Activated B cell treated with CpG ODN at 0.5 μM for 24 hours (primary cell): ENCODE results near the gene SNRPA1. TPM values are rescaled to one million over a fixed set of nuclear protein-coding genes. Genes with fewer than 3 reads are reported as not detected.

ENCODE experiments used
- ATAC-seq: fragments of 200-7000 bp; cut with Tn5 transposase; one replicate; pipeline ENCODE4 v1.10.0; 2021; ENCODE audit warnings: low read depth, mild to moderate bottlenecking, moderate library complexity
- CTCF ChIA-PET: fragments of 350-600 bp; sonication (Branson Sonifier 250); formaldehyde crosslinking; loops from one replicate; lab custom pipeline; 2021; ENCODE audit warnings: antibody characterized with exemption; lab: Charles Lee
- POLR2A ChIA-PET: fragments of 350-600 bp; sonication (Branson Sonifier 250); formaldehyde crosslinking; loops from one replicate; lab custom pipeline; 2021; ENCODE audit warnings: antibody characterized with exemption; lab: Charles Lee
- DNase-seq: peaks from one replicate; pipeline ENCODE4 v3.0.0; 2022
- H3K27ac Mint-ChIP-seq: one replicate; pipeline ENCODE4 v1.8.0; 2020; ENCODE audit warnings: mixed read lengths
- H3K27me3 Mint-ChIP-seq: one replicate; pipeline ENCODE4 v1.8.0; 2021; ENCODE audit warnings: mixed read lengths
- H3K36me3 Mint-ChIP-seq: one replicate; pipeline ENCODE4 v1.8.0; 2021; ENCODE audit warnings: low read depth, mixed read lengths
- H3K4me1 Mint-ChIP-seq: one replicate; pipeline ENCODE4 v1.8.0; 2021; ENCODE audit warnings: mixed read lengths
- H3K4me3 Mint-ChIP-seq: one replicate; pipeline ENCODE4 v1.8.0; 2020; ENCODE audit warnings: mild to moderate bottlenecking, mixed read lengths
- H3K9me3 Mint-ChIP-seq: one replicate; pipeline ENCODE4 v1.8.0; 2020; ENCODE audit warnings: mixed read lengths
- CTCF ChIP-seq: fragments of 200-600 bp; IDR thresholded peaks from one replicate; pipeline ENCODE4 v1.8.0; 2022; ENCODE audit warnings: antibody characterized with exemption, mild to moderate bottlenecking
- intact Hi-C: fragments of 100-400 bp; cut with micrococcal nuclease; formaldehyde crosslinking; loops from one replicate; pipeline ENCODE4 v1.15.1; 2024
- total RNA-seq: library from RNA; stranded (reverse); gene quantifications from 2 replicates; pipeline ENCODE4 v1.2.3, GENCODE V29; 2022

SNRPA1 gene
- total RNA-seq, 1 donor from 2014 or later, result 122 TPM

DNA sequence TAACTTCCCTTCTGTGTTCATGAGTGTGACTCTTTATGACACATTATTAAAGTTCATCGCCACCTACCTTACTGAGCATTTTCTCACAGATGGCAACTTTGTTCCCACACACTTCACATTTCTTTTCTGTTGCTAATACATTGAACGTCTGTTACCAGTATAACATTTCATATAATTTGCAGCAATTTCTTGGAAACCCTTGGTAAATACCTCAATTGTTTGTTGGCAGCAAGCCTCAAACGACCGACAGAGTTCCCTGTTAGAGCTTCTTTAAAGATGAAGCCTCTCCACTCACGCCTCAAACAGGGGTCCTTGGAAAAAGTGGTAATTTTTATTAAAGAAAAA, 40.0 kb downstream of the SNRPA1 start:
- DNase-seq (no peak), ATAC-seq (no peak)
- CTCF ChIA-PET, result interaction anchor here (1.2 to 4.2 kb wide), 6 partner anchors 129 to 247 kb away, joined by 3 to 19 read pairs (median 4); no protein-coding TSS in a partner anchor
- TF ChIP-seq CTCF, result no peak
- no peak overlapping the region for H3K4me3 Mint-ChIP-seq
- no peak overlapping the region for H3K27ac Mint-ChIP-seq
- POLR2A ChIA-PET, result interaction anchor here (0.6 kb wide), 1 partner anchor 239 kb away, joined by 3 read pairs; no protein-coding TSS in a partner anchor
- peaks cover 4% of the 10 kb centered on the region for H3K36me3 Mint-ChIP-seq
- intact Hi-C loops, result no loop called here
- peaks cover 22% of the 10 kb centered on the region for H3K4me1 Mint-ChIP-seq
- H3K27me3 Mint-ChIP-seq, result peaks cover 2% of the 10 kb centered on the region
- no peaks in the 10 kb centered on the region for H3K9me3 Mint-ChIP-seq

DNA sequence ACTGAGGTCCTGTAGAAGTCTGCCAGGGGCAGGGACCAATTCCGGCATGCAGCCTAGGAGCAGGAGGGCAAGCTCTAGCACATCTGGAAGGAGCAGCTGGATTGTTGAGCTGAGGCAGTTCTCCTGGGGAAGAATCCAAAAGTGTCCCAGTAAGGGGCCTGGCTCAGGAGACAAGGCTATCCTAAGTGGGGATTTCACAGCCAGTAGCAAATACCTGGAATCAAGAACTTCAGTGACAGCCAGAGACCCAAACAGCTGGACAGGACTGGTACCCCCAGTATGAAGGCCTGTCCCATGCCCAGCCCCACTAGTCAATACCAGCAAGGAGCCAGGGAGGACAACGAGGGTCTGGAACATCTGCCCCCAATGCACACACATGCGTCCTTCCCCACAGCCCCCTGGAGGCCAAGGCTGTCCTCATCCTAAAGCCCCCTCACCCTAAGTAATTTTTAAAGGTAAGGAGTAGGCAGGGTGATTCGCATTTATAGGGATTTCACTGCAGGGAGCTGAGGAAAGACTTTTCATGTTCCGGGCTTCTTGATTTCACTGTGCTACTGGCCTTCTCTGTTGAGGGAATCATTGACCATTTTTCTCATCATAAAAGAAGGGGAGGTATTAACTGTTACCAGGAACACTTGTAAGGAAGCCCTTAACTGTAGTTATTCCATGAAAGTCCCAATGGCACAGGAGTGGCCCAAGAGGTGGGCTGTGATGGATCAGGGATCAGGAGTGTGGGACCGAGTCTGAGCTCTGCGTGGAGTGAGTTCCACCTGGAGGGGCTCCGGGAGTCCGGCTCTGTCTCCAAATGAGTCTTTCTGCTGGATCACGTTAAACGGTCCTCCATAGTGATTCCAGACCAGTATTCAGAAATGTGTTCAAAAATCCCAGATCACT, 40.6 kb downstream of the SNRPA1 start:
- intact Hi-C loops, result loop anchor here (5.0 kb wide), 1 partner anchor 57 kb away; no protein-coding TSS in a partner anchor
- no peak for TF ChIP-seq CTCF
- Mint-ChIP-seq H3K4me3 (no peak overlapping the region), H3K27me3 (no peaks in the 10 kb centered on the region), H3K4me1 (peaks cover 28% of the 10 kb centered on the region), H3K9me3 (no peaks in the 10 kb centered on the region), H3K36me3 (peaks cover 4% of the 10 kb centered on the region), H3K27ac (no peak overlapping the region)
- no peak for ATAC-seq
- DNase-seq, result no peak
- POLR2A ChIA-PET, result interaction anchor here (0.6 kb wide), 1 partner anchor 238 kb away, joined by 3 read pairs; no protein-coding TSS in a partner anchor
- CTCF ChIA-PET, result interaction anchor here (1.2 to 4.2 kb wide), 7 partner anchors 128 to 246 kb away, joined by 3 to 19 read pairs (median 5); no protein-coding TSS in a partner anchor

DNA sequence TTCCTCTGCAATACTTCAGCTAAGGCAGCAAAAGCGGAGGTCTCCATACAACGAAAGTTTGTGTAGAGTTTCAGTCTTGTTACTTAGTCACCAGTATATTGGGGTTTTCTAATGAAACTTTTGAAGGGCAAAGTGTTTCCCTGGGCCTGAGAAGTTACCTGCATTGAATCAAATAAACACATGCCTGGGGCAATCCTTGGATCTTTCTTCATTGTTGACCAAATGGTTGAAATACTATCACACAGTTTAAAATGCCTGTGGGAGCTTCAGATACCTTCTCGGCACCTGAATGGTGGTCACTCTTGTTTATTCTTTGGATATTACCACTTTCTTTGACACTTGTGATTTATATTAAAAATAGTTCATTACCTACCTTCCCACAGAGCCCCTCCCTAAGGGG, 42.2 kb downstream of the SNRPA1 start:
- ATAC-seq (no peak), DNase-seq (no peak)
- Mint-ChIP-seq H3K9me3 (no peaks in the 10 kb centered on the region), H3K4me3 (peak overlapping the region; percentile 95), H3K27me3 (no peaks in the 10 kb centered on the region), H3K36me3 (peaks cover 4% of the 10 kb centered on the region), H3K4me1 (peaks cover 35% of the 10 kb centered on the region), H3K27ac (peak overlapping the region; percentile 92)
- TF ChIP-seq CTCF, result no peak
- intact Hi-C loops, result loop anchor here (1.0 to 5.0 kb wide), 4 partner anchors 24 to 399 kb away; partner anchors contain the start of genes LRRK1, SELENOS and TM2D3
- ChIA-PET CTCF (interaction anchor here (1.2 to 1.9 kb wide), 5 partner anchors 9 to 244 kb away, joined by 3 to 8 read pairs (median 5); no protein-coding TSS in a partner anchor), POLR2A (interaction anchor here (1.0 to 2.2 kb wide), 6 partner anchors 10 to 133 kb away, joined by 3 to 30 read pairs (median 7); partner anchors contain the start of gene SNRPA1)

DNA sequence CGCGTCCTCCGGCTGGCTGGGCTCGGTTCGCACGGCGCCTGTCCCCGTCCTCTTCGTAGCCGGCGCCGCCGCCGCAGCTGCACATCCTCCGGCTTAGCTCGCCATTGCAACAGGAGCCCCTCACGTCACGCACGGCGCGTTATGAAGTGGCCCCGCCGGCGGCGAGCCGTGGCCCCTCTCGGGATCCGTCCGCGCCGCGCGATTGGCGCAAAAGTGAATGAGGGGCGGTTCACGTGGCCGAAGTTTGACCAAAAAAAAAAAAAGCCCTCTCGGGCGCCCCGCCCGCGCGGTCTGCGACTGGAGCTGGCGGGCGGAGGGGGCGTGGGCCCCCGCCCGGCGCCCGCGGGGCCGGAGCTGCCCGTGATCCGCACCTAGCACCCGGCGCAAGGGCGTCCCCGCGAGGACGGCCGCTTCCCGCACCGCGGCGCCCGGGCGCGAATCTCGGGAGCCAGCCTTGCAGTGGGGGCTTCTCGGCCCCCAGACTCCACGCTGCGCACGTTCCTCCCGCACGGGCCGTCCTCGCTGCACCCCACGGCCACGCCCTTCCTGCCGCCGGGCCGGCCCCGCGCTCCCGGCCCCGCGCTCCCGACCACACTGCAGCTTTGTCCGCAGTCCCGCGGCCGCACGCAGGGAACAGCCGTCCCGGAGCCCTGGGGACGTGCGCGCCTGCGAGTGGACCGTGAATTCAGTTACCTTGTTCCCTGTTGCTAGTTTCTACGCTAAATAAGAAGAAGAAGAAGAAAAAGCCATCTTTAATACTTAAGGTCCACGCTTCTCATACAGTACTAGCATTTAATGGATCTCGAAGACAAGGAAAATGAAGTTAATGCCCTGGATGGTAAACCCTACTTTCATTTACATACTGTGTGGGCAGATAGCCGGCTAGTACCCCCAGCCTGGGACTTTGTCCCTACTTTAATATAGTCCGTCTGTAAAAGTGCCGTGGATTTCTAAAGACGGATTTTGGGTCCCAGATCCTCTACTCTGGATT, 42.9 kb downstream of the SNRPA1 start, which contains the start of gene CHSY1:
Gene CHSY1 (minus strand): TSS at position 219 of the 991 bp plus-strand sequence. CDS start 592 bp downstream, outside the sequence.
- peak; percentile 93 for DNase-seq
- TF ChIP-seq CTCF, result no peak
- Mint-ChIP-seq H3K4me3 (peak within 1 kb of the TSS; percentile 95), H3K4me1 (peaks cover 43% of the 10 kb centered on the region), H3K36me3 (peaks cover 4% of the 10 kb centered on the region), H3K9me3 (no peaks in the 10 kb centered on the region), H3K27me3 (no peaks in the 10 kb centered on the region), H3K27ac (peak within 1 kb of the TSS; percentile 92)
- CTCF ChIA-PET, result interaction anchor here (0.6 to 1.9 kb wide), 13 partner anchors 8 to 244 kb away, joined by 3 to 8 read pairs (median 4); no protein-coding TSS in a partner anchor
- POLR2A ChIA-PET, result interaction anchor here (0.6 to 2.7 kb wide), 15 partner anchors 9 to 400 kb away, joined by 3 to 45 read pairs (median 6); partner anchors contain the start of genes SNRPA1 and TM2D3
- ATAC-seq, result peak; percentile 88
- intact Hi-C loops, result loop anchor here (1.0 to 5.0 kb wide), 7 partner anchors 25 to 650 kb away; partner anchors contain the start of genes ASB7, LINS1, LRRK1 and SELENOS
